Keratinocyte (primary cell): Measurements from ENCODE around the gene TGFB1I1. TPM values are rescaled to one million over a fixed set of nuclear protein-coding genes. Genes with fewer than 3 reads are reported as not detected.

Experiments used
- DNase-seq: peaks from one replicate; pipeline ENCODE4 v3.0.0-alpha.2; 2011; ENCODE audit warnings: low read depth, missing footprints, low spot score
- FAIRE-seq: peaks from 2 replicates; lab custom pipeline; 2011; peaks lifted over from hg19 to GRCh38; lab: Jason Lieb, UNC
- H2AFZ ChIP-seq: 2 replicates; pipeline ENCODE4 v1.6.0; 2012; ENCODE audit warnings: low read length, control low read depth, inconsistent platforms; ENCODE audit not compliant: control insufficient read depth
- H3K27ac ChIP-seq: 2 replicates; pipeline ENCODE4 v1.5.1; 2011; ENCODE audit warnings: low read length; ENCODE audit not compliant: control insufficient read depth, insufficient read depth
- H3K27me3 ChIP-seq: 3 replicates; pipeline ENCODE4 v1.6.0; 2011; ENCODE audit warnings: low read length; ENCODE audit not compliant: control insufficient read depth, insufficient read depth; ENCODE audit errors: extremely low read depth
- H3K36me3 ChIP-seq, 2 experiments: 2 replicates in 1 of 2; 3 replicates in 1 of 2; pipeline ENCODE4 v1.5.1; 2011; ENCODE audit warnings: low read length in 2 of 2, mild to moderate bottlenecking in 1 of 2; ENCODE audit not compliant: control insufficient read depth in 2 of 2, insufficient read depth in 2 of 2; ENCODE audit errors: extremely low read depth in 1 of 2
- H3K4me1 ChIP-seq: 3 replicates; pipeline ENCODE4 v1.5.1; 2011; ENCODE audit warnings: low read length; ENCODE audit not compliant: control insufficient read depth, insufficient read depth; ENCODE audit errors: extremely low read depth
- H3K4me2 ChIP-seq: 3 replicates; pipeline ENCODE4 v1.6.0; 2011; ENCODE audit warnings: low read depth, low read length; ENCODE audit not compliant: control insufficient read depth, insufficient read depth; ENCODE audit errors: extremely low read depth
- H3K4me3 ChIP-seq, 3 experiments: fragments of 200-600 bp in 1 of 3; sonication (generic) in 1 of 3; 2 replicates in 2 of 3; 3 replicates in 1 of 3; pipeline ENCODE4 v1.5.1; 2011 to 2016; ENCODE audit warnings: low read length in 3 of 3, mild to moderate bottlenecking in 3 of 3, control low read depth in 2 of 3, inconsistent platforms in 1 of 3, low read depth in 1 of 3, mixed read lengths in 1 of 3, mixed run types in 1 of 3, moderate library complexity in 1 of 3; ENCODE audit not compliant: control insufficient read depth in 2 of 3, insufficient read depth in 2 of 3; ENCODE audit errors: extremely low read depth in 1 of 3
- H3K79me2 ChIP-seq: 2 replicates; pipeline ENCODE4 v1.6.0; 2012; ENCODE audit warnings: low read length; ENCODE audit not compliant: control insufficient read depth, insufficient read depth
- H3K9ac ChIP-seq: 3 replicates; pipeline ENCODE4 v1.6.0; 2011; ENCODE audit warnings: low read length; ENCODE audit not compliant: control insufficient read depth, insufficient read depth; ENCODE audit errors: extremely low read depth
- H3K9me1 ChIP-seq: 3 replicates; pipeline ENCODE4 v1.6.0; 2011; ENCODE audit warnings: low read length; ENCODE audit not compliant: control insufficient read depth, insufficient read depth; ENCODE audit errors: extremely low read depth
- H3K9me3 ChIP-seq: 2 replicates; pipeline ENCODE4 v1.5.1; 2012; ENCODE audit warnings: low read depth, low read length; ENCODE audit not compliant: control insufficient read depth
- H4K20me1 ChIP-seq: 3 replicates; pipeline ENCODE4 v1.6.0; 2011; ENCODE audit warnings: low read length; ENCODE audit not compliant: control insufficient read depth, insufficient read depth; ENCODE audit errors: extremely low read depth
- EZH2 ChIP-seq: IDR thresholded peaks from one replicate; pipeline ENCODE4 v1.6.1; 2012; ENCODE audit warnings: inconsistent platforms, mild to moderate bottlenecking, low read length, moderate library complexity
- dilution Hi-C: fragments of 300-500 bp; cut with MboI; formaldehyde crosslinking; loops from one replicate; pipeline ENCODE4 v1.7.0; 2020; ENCODE audit warnings: low sequenced_read_pairs; ENCODE audit not compliant: extremely low pct_ligation_motif_present
- polyA plus RNA-seq, 5 experiments: library from polyadenylated mRNA; depleted of rRNA in 3 of 5; stranded (reverse) in 3 of 5; stranded (forward) in 1 of 5; unstranded in 1 of 5; fragments of >200 nt; gene quantifications; 1 replicate in 1 of 5; 2 replicates in 3 of 5; 3 replicates in 1 of 5; pipeline versions ENCODE4 v1.2.1 to v1.2.3, GENCODE V29; 2011 to 2012; ENCODE audit warnings: missing spikeins in 2 of 5, low read depth in 1 of 5, low replicate concordance in 1 of 5
- TF ChIP-seq, protein P1 (sequence below), 3 experiments: IDR thresholded peaks in 1 of 3; conservative IDR thresholded peaks in 1 of 3; optimal IDR thresholded peaks in 1 of 3; 2 replicates in 2 of 3; 3 replicates in 1 of 3; pipeline versions ENCODE3 to v1.5.1; 2011; ENCODE audit warnings: low read length in 3 of 3, mild to moderate bottlenecking in 3 of 3, moderate library complexity in 2 of 3, control low read depth in 1 of 3, inconsistent platforms in 1 of 3; ENCODE audit not compliant: insufficient read depth in 2 of 3; ENCODE audit errors: extremely low read depth in 1 of 3

Gene TGFB1I1
- polyA plus RNA-seq, 1 donor (not counting 4 experiments of a cell fraction or from before 2014, with no cell fraction given) = 3.7 TPM

DNA sequence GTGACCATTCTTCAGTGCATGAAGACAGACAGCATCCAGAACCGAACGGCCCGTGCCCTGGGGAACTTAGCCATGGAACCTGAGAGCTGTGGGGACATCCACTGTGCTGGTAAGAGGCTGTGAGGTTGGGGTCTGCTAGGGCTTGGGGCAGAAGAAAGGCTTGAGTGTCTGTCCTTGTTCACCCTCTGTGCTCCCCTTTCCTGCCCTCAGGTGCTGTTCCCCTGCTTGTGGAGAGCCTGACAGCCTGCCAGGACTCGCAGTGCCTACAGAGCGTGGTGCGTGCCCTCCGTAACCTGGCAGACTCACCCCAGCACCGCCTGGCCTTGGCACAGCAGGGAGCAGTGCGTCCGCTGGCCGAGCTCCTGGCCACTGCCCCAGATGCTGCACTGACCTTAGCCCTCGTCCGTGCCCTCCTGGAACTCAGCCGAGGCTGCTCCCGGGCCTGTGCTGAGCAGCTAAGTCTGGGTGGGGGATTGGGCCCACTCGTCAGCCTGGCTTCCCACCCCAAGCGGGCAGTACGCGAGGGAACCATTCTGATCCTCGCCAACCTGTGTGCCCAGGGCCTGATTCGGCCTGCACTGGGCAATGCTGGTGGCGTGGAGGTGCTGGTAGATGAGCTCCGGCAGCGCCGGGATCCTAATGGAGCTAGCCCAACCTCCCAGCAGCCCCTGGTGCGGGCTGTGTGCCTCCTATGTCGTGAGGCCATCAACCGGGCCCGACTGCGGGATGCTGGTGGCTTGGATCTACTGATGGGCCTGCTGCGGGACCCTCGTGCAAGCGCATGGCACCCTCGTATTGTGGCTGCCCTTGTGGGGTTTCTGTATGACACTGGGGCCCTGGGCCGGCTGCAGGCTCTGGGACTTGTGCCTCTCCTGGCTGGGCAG is 9.8 kb upstream of the TGFB1I1 start:
- DNase-seq (no peak), FAIRE-seq (no peak)
- H3K9me3 ChIP-seq = no peaks in the 10 kb centered on the region
- H3K4me2 ChIP-seq = no peak overlapping the region
- no peaks in the 10 kb centered on the region for H3K9me1 ChIP-seq
- H3K27ac ChIP-seq = no peak overlapping the region
- peaks cover 5% of the 10 kb centered on the region for H4K20me1 ChIP-seq
- H3K27me3 ChIP-seq = no peaks in the 10 kb centered on the region
- H3K4me3 ChIP-seq = no peak overlapping the region
- no peak overlapping the region for H3K9ac ChIP-seq
- H3K4me1 ChIP-seq = peaks cover 22% of the 10 kb centered on the region
- peaks cover 11 to 21% of the 10 kb centered on the region in 2 experiments for H3K36me3 ChIP-seq
- peaks cover 18% of the 10 kb centered on the region for H3K79me2 ChIP-seq
- TF ChIP-seq, protein P1, sequence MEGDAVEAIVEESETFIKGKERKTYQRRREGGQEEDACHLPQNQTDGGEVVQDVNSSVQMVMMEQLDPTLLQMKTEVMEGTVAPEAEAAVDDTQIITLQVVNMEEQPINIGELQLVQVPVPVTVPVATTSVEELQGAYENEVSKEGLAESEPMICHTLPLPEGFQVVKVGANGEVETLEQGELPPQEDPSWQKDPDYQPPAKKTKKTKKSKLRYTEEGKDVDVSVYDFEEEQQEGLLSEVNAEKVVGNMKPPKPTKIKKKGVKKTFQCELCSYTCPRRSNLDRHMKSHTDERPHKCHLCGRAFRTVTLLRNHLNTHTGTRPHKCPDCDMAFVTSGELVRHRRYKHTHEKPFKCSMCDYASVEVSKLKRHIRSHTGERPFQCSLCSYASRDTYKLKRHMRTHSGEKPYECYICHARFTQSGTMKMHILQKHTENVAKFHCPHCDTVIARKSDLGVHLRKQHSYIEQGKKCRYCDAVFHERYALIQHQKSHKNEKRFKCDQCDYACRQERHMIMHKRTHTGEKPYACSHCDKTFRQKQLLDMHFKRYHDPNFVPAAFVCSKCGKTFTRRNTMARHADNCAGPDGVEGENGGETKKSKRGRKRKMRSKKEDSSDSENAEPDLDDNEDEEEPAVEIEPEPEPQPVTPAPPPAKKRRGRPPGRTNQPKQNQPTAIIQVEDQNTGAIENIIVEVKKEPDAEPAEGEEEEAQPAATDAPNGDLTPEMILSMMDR (optimal IDR thresholded peaks at IDR 0.05 in 1 of 3, IDR thresholded peaks at IDR 0.05 in 1 of 3, conservative IDR thresholded peaks at IDR 0.05 in 1 of 3; ENCODE audit: extremely low read depth in 1 of 3, insufficient read depth in 2 of 3, low read length in 3 of 3) = no peak
- TF ChIP-seq EZH2 = no peak
- H2AFZ ChIP-seq = no peak overlapping the region
- dilution Hi-C loops = no loop called here

DNA sequence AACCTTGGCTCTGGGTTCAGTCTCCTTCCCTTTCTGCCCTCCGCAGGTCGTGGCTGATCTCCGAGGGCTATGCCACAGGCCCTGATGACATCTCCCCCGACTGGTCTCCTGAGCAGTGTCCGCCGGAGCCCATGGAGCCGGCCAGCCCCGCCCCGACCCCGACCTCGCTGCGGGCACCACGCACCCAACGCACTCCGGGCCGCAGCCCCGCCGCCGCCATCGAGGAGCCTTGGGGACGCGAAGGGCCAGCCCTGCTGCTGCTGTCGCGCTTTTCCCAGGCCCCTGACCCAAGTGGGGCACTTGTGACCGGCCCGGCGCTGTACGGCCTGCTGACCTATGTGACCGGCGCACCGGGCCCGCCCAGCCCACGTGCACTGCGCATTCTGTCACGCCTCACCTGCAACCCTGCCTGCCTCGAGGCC is 7.6 kb upstream of the TGFB1I1 start:
- peaks cover 9 to 22% of the 10 kb centered on the region in 2 experiments for H3K36me3 ChIP-seq
- no peak overlapping the region for H3K27ac ChIP-seq
- no peaks in the 10 kb centered on the region for H3K9me1 ChIP-seq
- FAIRE-seq = no peak
- TF ChIP-seq, protein P1 (optimal IDR thresholded peaks at IDR 0.05 in 1 of 3, IDR thresholded peaks at IDR 0.05 in 1 of 3, conservative IDR thresholded peaks at IDR 0.05 in 1 of 3; ENCODE audit: extremely low read depth in 1 of 3, insufficient read depth in 2 of 3, low read length in 3 of 3) = no peak
- no peak for TF ChIP-seq EZH2
- H3K27me3 ChIP-seq = no peaks in the 10 kb centered on the region
- H3K4me2 ChIP-seq = no peak overlapping the region
- H4K20me1 ChIP-seq = no peaks in the 10 kb centered on the region
- H3K9me3 ChIP-seq = no peaks in the 10 kb centered on the region
- peaks cover 10% of the 10 kb centered on the region for H3K4me1 ChIP-seq
- H3K9ac ChIP-seq = no peak overlapping the region
- H3K4me3 ChIP-seq = no peak overlapping the region
- DNase-seq = no peak
- no peak overlapping the region for H2AFZ ChIP-seq
- peaks cover 1% of the 10 kb centered on the region for H3K79me2 ChIP-seq
- dilution Hi-C loops = no loop called here
